ENCODE data around the gene SIL1. TPM values are rescaled to one million over a fixed set of nuclear protein-coding genes. Genes with fewer than 3 reads are reported as not detected.
A peak's percentile ranks its signal among the peaks of the same experiment; 100 is the strongest.

SIL1 gene
- total and polyA plus RNA-seq, 7 donors, result 7.8 to 60.8 (median 33.0) TPM

- TF ChIP-seq POLR2A (IDR thresholded peaks at IDR 0.05) (no peak), POLR2AphosphoS5 (IDR thresholded peaks at IDR 0.05) (peak in 2 of 4 donors; percentile 46 to 54)
- peak; percentile 96 for DNase-seq
These were observed 244.5 kb downstream of the SIL1 start for GRCh38 chr5:138953387-138954256.

DNA sequence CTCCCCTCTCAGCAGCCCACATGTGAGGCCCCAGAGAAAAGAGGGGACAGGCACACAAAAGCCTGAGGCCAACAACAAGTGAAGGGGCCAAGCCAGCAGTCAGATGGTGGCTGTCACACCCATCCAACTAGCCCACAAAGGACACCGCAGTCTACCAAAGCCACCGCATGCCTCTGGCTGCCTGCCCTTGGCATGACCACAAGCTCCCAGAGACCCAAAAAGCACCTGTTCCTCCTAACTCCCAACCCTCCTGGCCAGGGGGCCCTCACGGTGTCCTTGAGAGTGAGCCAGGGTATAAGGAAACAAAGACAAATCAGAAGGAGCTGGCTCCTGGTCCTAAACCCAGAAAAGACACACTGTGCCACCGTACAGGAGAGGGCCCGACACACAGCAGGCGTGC lies 245.2 kb downstream of the SIL1 start:
- H3K9me3 ChIP-seq, result no peaks in the 10 kb centered on the region
- TF ChIP-seq, protein P1, sequence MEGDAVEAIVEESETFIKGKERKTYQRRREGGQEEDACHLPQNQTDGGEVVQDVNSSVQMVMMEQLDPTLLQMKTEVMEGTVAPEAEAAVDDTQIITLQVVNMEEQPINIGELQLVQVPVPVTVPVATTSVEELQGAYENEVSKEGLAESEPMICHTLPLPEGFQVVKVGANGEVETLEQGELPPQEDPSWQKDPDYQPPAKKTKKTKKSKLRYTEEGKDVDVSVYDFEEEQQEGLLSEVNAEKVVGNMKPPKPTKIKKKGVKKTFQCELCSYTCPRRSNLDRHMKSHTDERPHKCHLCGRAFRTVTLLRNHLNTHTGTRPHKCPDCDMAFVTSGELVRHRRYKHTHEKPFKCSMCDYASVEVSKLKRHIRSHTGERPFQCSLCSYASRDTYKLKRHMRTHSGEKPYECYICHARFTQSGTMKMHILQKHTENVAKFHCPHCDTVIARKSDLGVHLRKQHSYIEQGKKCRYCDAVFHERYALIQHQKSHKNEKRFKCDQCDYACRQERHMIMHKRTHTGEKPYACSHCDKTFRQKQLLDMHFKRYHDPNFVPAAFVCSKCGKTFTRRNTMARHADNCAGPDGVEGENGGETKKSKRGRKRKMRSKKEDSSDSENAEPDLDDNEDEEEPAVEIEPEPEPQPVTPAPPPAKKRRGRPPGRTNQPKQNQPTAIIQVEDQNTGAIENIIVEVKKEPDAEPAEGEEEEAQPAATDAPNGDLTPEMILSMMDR (IDR thresholded peaks at IDR 0.05), result no peak
- TF ChIP-seq EP300 (IDR thresholded peaks at IDR 0.05), result no peak
- no peak for TF ChIP-seq POLR2A (IDR thresholded peaks at IDR 0.05)
- TF ChIP-seq POLR2AphosphoS5 (IDR thresholded peaks at IDR 0.05), result no peak

More at GRCh38 chr5:138953387-138954256, 244.5 kb downstream of the SIL1 start:
- peak overlapping the region; percentile 70 to 76 (median 76) for H3K27ac ChIP-seq
- H3K9me3 ChIP-seq, result no peaks in the 10 kb centered on the region
- WGBS, 2 donors, result 31% methylated on average over 14 of the region's 14 CpGs
- H3K27me3 ChIP-seq, result no peaks in the 10 kb centered on the region
- no peak overlapping the region for H3K4me3 ChIP-seq
- H3K4me1 ChIP-seq, result peaks cover 0 to 39% (median 38%) of the 10 kb centered on the region in 4 donors
- intact Hi-C loops (cut with DNase I), result loop anchor here (10.0 kb wide), 1 partner anchor 311 kb away; no protein-coding TSS in a partner anchor
- H3K36me3 ChIP-seq, result no peaks in the 10 kb centered on the region

DNA sequence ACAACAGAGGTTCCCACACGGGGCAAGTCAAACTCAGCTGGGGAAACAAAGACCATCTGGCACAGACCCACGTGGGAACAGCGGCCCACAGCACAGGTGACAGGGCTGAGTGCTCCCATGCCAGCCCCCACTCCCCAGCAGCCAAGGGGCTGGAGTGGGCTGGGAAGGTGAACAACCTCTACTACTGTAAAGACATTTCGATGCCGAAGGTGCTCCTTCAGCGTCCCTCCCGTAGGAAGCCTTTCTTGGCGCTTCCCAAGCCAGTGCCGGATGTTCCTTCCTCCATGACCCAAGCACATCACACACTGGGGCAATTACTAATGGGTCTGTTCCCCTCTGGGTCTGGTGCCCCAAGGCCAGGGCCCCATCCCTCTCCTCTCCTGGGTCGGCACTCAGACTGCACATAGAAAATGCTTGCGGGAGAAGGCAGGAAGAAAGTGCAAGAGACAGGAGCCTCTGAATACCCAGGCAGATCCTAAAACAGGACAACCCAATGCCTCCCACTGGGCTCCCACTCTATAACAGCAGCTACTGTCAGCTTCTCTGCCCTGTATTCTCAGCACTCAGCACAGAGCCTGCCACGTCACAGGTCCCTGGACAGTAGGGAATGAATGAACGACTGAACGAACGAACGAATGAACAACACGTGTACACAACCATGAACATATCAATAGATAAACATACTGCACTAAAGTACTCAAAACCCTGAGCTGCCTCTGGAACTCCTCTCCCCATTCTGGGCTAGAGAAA lies 246.0 kb downstream of the SIL1 start:
- H3K27ac ChIP-seq, result peak overlapping the region in 3 of 4 donors; percentile 70 to 76 (median 76)
- no peak for TF ChIP-seq POLR2A (IDR thresholded peaks at IDR 0.05)
- TF ChIP-seq, protein P1 (IDR thresholded peaks at IDR 0.05), result no peak
- no peak for TF ChIP-seq POLR2AphosphoS5 (IDR thresholded peaks at IDR 0.05)
- no peak for TF ChIP-seq EP300 (IDR thresholded peaks at IDR 0.05)

More for the DNA sequence above, 245.2 kb downstream of the SIL1 start:
- Histone ChIP-seq H3K36me3 (peaks cover 0 to under 1% (median 0%) of the 10 kb centered on the region in 4 donors), H3K27ac (peak overlapping the region; percentile 70 to 76 (median 76)), H3K27me3 (no peaks in the 10 kb centered on the region), H3K4me1 (peaks cover 0 to 39% (median 38%) of the 10 kb centered on the region in 4 donors), H3K4me3 (no peak overlapping the region)
- intact Hi-C loops (cut with DNase I), result loop anchor here (10.0 kb wide), 1 partner anchor 312 kb away; no protein-coding TSS in a partner anchor
- peak; percentile 65 for DNase-seq
- WGBS, 2 donors, result 20 to 31% methylated on average over 6 of the region's 6 CpGs

GRCh38 chr5:138951091-138951985 lies 246.8 kb downstream of the SIL1 start:
- Histone ChIP-seq H3K27me3 (no peaks in the 10 kb centered on the region), H3K4me1 (peaks cover 0 to 39% (median 38%) of the 10 kb centered on the region in 4 donors), H3K27ac (no peak overlapping the region), H3K36me3 (peaks cover 0 to 17% (median 9%) of the 10 kb centered on the region in 4 donors), H3K9me3 (no peaks in the 10 kb centered on the region), H3K4me3 (no peak overlapping the region)
- no peak for TF ChIP-seq EP300 (IDR thresholded peaks at IDR 0.05)
- TF ChIP-seq, protein P1 (IDR thresholded peaks at IDR 0.05), result no peak
- no peak for TF ChIP-seq POLR2A (IDR thresholded peaks at IDR 0.05)
- no peak for TF ChIP-seq POLR2AphosphoS5 (IDR thresholded peaks at IDR 0.05)
- WGBS, 2 donors, result 96 to 97% methylated on average over 18 of the region's 18 CpGs
- intact Hi-C loops (cut with DNase I), result loop anchor here (10.0 kb wide), 1 partner anchor 313 kb away; no protein-coding TSS in a partner anchor
- DNase-seq, result peak; percentile 51

More for the DNA sequence above, 246.0 kb downstream of the SIL1 start:
- no peaks in the 10 kb centered on the region for H3K27me3 ChIP-seq
- peak; percentile 50 for DNase-seq
- H3K4me3 ChIP-seq, result no peak overlapping the region
- no peaks in the 10 kb centered on the region for H3K9me3 ChIP-seq
- H3K4me1 ChIP-seq, result peaks cover 0 to 39% (median 38%) of the 10 kb centered on the region in 4 donors
- 89 to 92% methylated on average over 17 of the region's 17 CpGs for WGBS, 2 donors
- H3K36me3 ChIP-seq, result peaks cover 0 to 9% (median under 1%) of the 10 kb centered on the region in 4 donors
- intact Hi-C loops (cut with DNase I), result loop anchor here (10.0 kb wide), 1 partner anchor 313 kb away; no protein-coding TSS in a partner anchor
